Activated T-cell treated with anti-CD3 and anti-CD28 coated beads for 1 hour (primary cell): ENCODE results near the gene PKD2L2.
"Not testable (repeated sequence)": the region's sequence is repeated elsewhere in the genome, so short reads cannot be mapped to it uniquely, and the experiment has no call there.

Experiments
- DNase-seq: peaks from one replicate; pipeline ENCODE4 v3.0.0-alpha.2; 2020; ENCODE audit warnings: low read depth

The PKD2L2 gene

GRCh38 chr5:137957948-137958347, 68.7 kb downstream of the PKD2L2 start:
- DNase-seq = no peak

GRCh38 chr5:137959488-137959887, 70.2 kb downstream of the PKD2L2 start:
- no peak for DNase-seq

- DNase-seq = no peak
Measured at GRCh38 chr5:137960141-137960540, 70.9 kb downstream of the PKD2L2 start.

- no peak for DNase-seq
Measured at GRCh38 chr5:137960819-137961218, 71.6 kb downstream of the PKD2L2 start.

- not testable (repeated sequence) for DNase-seq
Measured at GRCh38 chr5:137970384-137970783, 81.1 kb downstream of the PKD2L2 start.

GRCh38 chr5:137975208-137975607, 86.0 kb downstream of the PKD2L2 start:
- DNase-seq = no peak

- DNase-seq = no peak
Measured at GRCh38 chr5:137989419-137989818, 100.2 kb downstream of the PKD2L2 start.
